WTC11 (cell line): ENCODE results near the gene RAG2. TPM values are rescaled to one million over a fixed set of nuclear protein-coding genes. Genes with fewer than 3 reads are reported as not detected.

Experiments
- ATAC-seq: fragments of 200-7000 bp; cut with Tn5 transposase; 2 replicates; pipeline ENCODE4 v1.10.0; 2021; ENCODE audit warnings: mild to moderate bottlenecking, moderate library complexity
- CTCF ChIA-PET: fragments of 300-600 bp; sonication (Branson Sonifier 250); formaldehyde crosslinking; loops from one replicate; lab custom pipeline; 2021; ENCODE audit warnings: antibody characterized with exemption; lab: Charles Lee
- POLR2A ChIA-PET: fragments of 350-600 bp; sonication (Branson Sonifier 250); formaldehyde crosslinking; loops from one replicate; lab custom pipeline; 2021; ENCODE audit warnings: antibody characterized with exemption; lab: Charles Lee
- DNase-seq: peaks from one replicate; pipeline ENCODE4 v3.0.0; 2021; ENCODE audit warnings: low spot score
- H3K27ac Mint-ChIP-seq: 2 replicates; pipeline ENCODE4 v1.8.0; 2021; ENCODE audit warnings: mixed read lengths
- H3K27me3 Mint-ChIP-seq: 2 replicates; pipeline ENCODE4 v1.8.0; 2021; ENCODE audit warnings: low read depth, mild to moderate bottlenecking, moderate library complexity, mixed read lengths
- H3K36me3 Mint-ChIP-seq: 2 replicates; pipeline ENCODE4 v1.8.0; 2021; ENCODE audit warnings: mixed read lengths
- H3K4me1 Mint-ChIP-seq: 2 replicates; pipeline ENCODE4 v1.8.0; 2022; ENCODE audit warnings: mixed read lengths
- H3K4me3 Mint-ChIP-seq: 2 replicates; pipeline ENCODE4 v1.8.0; 2021; ENCODE audit warnings: mild to moderate bottlenecking, moderate library complexity, mixed read lengths
- H3K9me3 Mint-ChIP-seq: 2 replicates; pipeline ENCODE4 v1.8.0; 2021; ENCODE audit warnings: mixed read lengths
- ATF1 ChIP-seq: sonication (generic); formaldehyde crosslinking; IDR thresholded peaks from 2 replicates; pipeline ENCODE4 v1.8.1; 2023; ENCODE audit warnings: mild to moderate bottlenecking, moderate library complexity, missing genetic modification reagents
- ESRRA ChIP-seq: sonication (generic); formaldehyde crosslinking; IDR thresholded peaks from 2 replicates; pipeline ENCODE4 v1.8.1; 2022; ENCODE audit warnings: mild to moderate bottlenecking, missing genetic modification reagents, borderline replicate concordance
- FOXJ3 ChIP-seq: sonication (generic); formaldehyde crosslinking; IDR thresholded peaks from 2 replicates; pipeline ENCODE4 v1.9.0; 2021; ENCODE audit warnings: missing genetic modification reagents, mild to moderate bottlenecking, borderline replicate concordance
- FOXP1 ChIP-seq: sonication (generic); formaldehyde crosslinking; IDR thresholded peaks from 2 replicates; pipeline ENCODE4 v1.8.0; 2022; ENCODE audit warnings: missing genetic modification reagents, mild to moderate bottlenecking, moderate library complexity, borderline replicate concordance
- IRF1 ChIP-seq: sonication (generic); formaldehyde crosslinking; IDR thresholded peaks from 2 replicates; pipeline ENCODE4 v1.8.0; 2023; ENCODE audit warnings: missing genetic modification reagents
- IRF2 ChIP-seq: sonication (generic); formaldehyde crosslinking; IDR thresholded peaks from 2 replicates; pipeline ENCODE4 v1.8.0; 2022; ENCODE audit warnings: low read depth, missing genetic modification reagents, borderline replicate concordance
- JUN ChIP-seq: sonication (generic); formaldehyde crosslinking; IDR thresholded peaks from 2 replicates; pipeline ENCODE4 v1.8.0; 2023; ENCODE audit warnings: mild to moderate bottlenecking, missing genetic modification reagents
- KAT7 ChIP-seq: sonication (generic); formaldehyde crosslinking; IDR thresholded peaks from 2 replicates; pipeline ENCODE4 v1.8.1; 2023; ENCODE audit warnings: missing genetic modification reagents, mild to moderate bottlenecking, borderline replicate concordance
- MYBL2 ChIP-seq: sonication (generic); formaldehyde crosslinking; IDR thresholded peaks from 2 replicates; pipeline ENCODE4 v1.8.1; 2023; ENCODE audit warnings: mild to moderate bottlenecking, moderate library complexity, missing genetic modification reagents
- OVOL2 ChIP-seq: fragments of 250-450 bp; sonication (Bioruptor Pico); IDR thresholded peaks from 2 replicates; pipeline ENCODE4 v1.9.0; 2021; ENCODE audit warnings: mild to moderate bottlenecking, borderline replicate concordance
- RELA ChIP-seq: sonication (generic); formaldehyde crosslinking; IDR thresholded peaks from 2 replicates; pipeline ENCODE4 v1.8.1; 2022; ENCODE audit warnings: missing genetic modification reagents, mild to moderate bottlenecking, borderline replicate concordance
- ZMAT4 ChIP-seq: fragments of 250-450 bp; sonication (Bioruptor Pico); IDR thresholded peaks from 2 replicates; pipeline ENCODE4 v1.9.0; 2021; ENCODE audit warnings: mild to moderate bottlenecking
- ZNF138 ChIP-seq: sonication (generic); formaldehyde crosslinking; conservative IDR thresholded peaks from 2 replicates; pipeline ENCODE4 v1.8.1; 2022; ENCODE audit warnings: mild to moderate bottlenecking, moderate library complexity, missing genetic modification reagents
- ZNF219 ChIP-seq: sonication (generic); formaldehyde crosslinking; IDR thresholded peaks from 2 replicates; pipeline ENCODE4 v1.8.0; 2023; ENCODE audit warnings: missing genetic modification reagents, mild to moderate bottlenecking, borderline replicate concordance
- ZNF263 ChIP-seq: sonication (generic); formaldehyde crosslinking; IDR thresholded peaks from 2 replicates; pipeline ENCODE4 v1.8.1; 2022; ENCODE audit warnings: low read depth, mild to moderate bottlenecking, moderate library complexity, missing genetic modification reagents
- ZNF423 ChIP-seq: fragments of 250-450 bp; sonication (Bioruptor Pico); IDR thresholded peaks from 2 replicates; pipeline ENCODE4 v2.1.2; 2022; ENCODE audit warnings: mild to moderate bottlenecking, moderate library complexity
- total RNA-seq: library from RNA; stranded (reverse); gene quantifications from 3 replicates; pipeline ENCODE4 v1.2.3, GENCODE V29; 2021
- TF ChIP-seq, protein P1 (sequence below): sonication (generic); formaldehyde crosslinking; IDR thresholded peaks from 2 replicates; pipeline ENCODE4 v1.8.1; 2023; ENCODE audit warnings: mild to moderate bottlenecking, missing genetic modification reagents, moderate library complexity
- TF ChIP-seq, protein P2 (sequence below): sonication (generic); formaldehyde crosslinking; IDR thresholded peaks from 2 replicates; pipeline ENCODE4 v1.8.1; 2023; ENCODE audit warnings: mild to moderate bottlenecking, missing genetic modification reagents
- TF ChIP-seq, protein P3 (sequence below): sonication (generic); formaldehyde crosslinking; IDR thresholded peaks from 2 replicates; pipeline ENCODE4 v1.8.0; 2022; ENCODE audit warnings: mild to moderate bottlenecking, missing genetic modification reagents
- TF ChIP-seq, protein P4 (sequence below): sonication (generic); formaldehyde crosslinking; IDR thresholded peaks from 2 replicates; pipeline ENCODE4 v1.8.1; 2022; ENCODE audit warnings: mild to moderate bottlenecking, moderate library complexity, missing genetic modification reagents

RAG2 gene
- total RNA-seq, 1 experiment from 2014 or later = not detected

DNA sequence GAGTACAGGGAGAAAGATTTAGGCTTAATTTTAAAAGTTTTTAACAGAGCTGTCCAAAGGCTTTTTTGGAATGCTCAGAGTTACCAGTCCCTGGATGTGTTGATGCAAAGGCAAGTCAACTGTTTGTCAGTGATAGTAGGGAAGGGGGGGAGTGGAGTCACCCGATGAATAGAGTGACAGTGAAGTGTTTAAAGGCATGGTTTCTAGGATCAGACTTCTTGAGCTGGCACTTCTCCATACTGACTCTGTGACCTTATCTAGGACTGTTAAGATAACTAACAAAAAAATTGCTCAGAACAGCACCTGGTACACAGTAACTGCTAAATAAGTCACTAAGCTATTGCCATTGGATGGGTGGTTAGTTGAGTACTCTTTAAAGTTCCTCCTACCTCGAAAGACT lies 11.3 kb upstream of the RAG2 start:
- no peak overlapping the region for H3K4me3 Mint-ChIP-seq
- H3K9me3 Mint-ChIP-seq = peaks cover 68% of the 10 kb centered on the region
- CTCF ChIA-PET = no interaction called here
- TF ChIP-seq ZNF138 (CRISPR knock-in tag) (no peak), IRF2 (no peak), MYBL2 (CRISPR knock-in tag) (no peak), IRF1 (CRISPR knock-in tag) (no peak), ZNF263 (CRISPR knock-in tag) (no peak), ZNF423 (CRISPR knock-in tag) (no peak), ESRRA (CRISPR knock-in tag) (no peak), KAT7 (no peak), ATF1 (CRISPR knock-in tag) (no peak), OVOL2 (no peak), JUN (CRISPR knock-in tag) (no peak), FOXJ3 (CRISPR knock-in tag) (no peak)
- TF ChIP-seq, protein P1, sequence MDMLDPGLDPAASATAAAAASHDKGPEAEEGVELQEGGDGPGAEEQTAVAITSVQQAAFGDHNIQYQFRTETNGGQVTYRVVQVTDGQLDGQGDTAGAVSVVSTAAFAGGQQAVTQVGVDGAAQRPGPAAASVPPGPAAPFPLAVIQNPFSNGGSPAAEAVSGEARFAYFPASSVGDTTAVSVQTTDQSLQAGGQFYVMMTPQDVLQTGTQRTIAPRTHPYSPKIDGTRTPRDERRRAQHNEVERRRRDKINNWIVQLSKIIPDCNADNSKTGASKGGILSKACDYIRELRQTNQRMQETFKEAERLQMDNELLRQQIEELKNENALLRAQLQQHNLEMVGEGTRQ = no peak
- TF ChIP-seq, protein P2, sequence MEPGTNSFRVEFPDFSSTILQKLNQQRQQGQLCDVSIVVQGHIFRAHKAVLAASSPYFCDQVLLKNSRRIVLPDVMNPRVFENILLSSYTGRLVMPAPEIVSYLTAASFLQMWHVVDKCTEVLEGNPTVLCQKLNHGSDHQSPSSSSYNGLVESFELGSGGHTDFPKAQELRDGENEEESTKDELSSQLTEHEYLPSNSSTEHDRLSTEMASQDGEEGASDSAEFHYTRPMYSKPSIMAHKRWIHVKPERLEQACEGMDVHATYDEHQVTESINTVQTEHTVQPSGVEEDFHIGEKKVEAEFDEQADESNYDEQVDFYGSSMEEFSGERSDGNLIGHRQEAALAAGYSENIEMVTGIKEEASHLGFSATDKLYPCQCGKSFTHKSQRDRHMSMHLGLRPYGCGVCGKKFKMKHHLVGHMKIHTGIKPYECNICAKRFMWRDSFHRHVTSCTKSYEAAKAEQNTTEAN (CRISPR knock-in tag) = no peak
- TF ChIP-seq, protein P3, sequence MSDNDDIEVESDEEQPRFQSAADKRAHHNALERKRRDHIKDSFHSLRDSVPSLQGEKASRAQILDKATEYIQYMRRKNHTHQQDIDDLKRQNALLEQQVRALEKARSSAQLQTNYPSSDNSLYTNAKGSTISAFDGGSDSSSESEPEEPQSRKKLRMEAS (CRISPR knock-in tag) = no peak
- no peak overlapping the region for H3K27ac Mint-ChIP-seq
- no peaks in the 10 kb centered on the region for H3K4me1 Mint-ChIP-seq
- ATAC-seq = no peak
- H3K27me3 Mint-ChIP-seq = no peaks in the 10 kb centered on the region
- H3K36me3 Mint-ChIP-seq = peaks cover 39% of the 10 kb centered on the region
- no peak for DNase-seq
- POLR2A ChIA-PET = no interaction called here

DNA sequence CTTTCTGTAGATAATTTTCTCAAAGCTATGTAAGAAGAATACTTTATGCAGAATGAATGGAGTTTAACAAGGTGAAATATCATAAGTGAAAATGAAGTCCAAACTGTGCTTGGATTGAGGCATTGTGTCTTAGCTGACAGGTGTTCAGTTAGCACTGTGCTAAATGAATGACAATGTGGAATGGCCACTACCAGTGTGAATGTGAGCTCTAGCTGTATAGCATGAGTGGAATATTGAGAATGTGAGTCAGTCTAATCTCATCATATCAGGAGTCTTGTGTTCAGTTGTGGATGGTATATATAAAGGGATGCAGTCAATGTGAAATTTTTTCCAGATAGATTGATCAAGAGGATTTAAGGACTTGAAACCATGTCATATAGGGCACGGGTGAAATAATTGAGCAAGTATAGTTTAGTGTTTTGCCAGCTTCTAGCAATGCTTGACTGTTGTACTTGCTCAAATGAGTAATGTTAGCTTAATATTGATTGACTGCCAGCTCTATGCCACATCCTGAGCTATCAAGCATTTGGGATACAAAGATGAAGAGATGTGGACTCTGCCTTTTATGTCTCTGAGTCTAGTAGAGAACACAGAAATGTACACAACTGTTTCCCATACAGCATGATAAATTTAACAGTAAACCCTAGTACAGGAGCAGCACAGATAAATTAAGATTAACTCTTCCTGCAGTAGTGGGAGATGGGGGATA lies 10.6 kb upstream of the RAG2 start:
- POLR2A ChIA-PET = no interaction called here
- no peak for DNase-seq
- CTCF ChIA-PET = no interaction called here
- no peak for ATAC-seq
- no peaks in the 10 kb centered on the region for H3K4me1 Mint-ChIP-seq
- H3K9me3 Mint-ChIP-seq = peaks cover 73% of the 10 kb centered on the region
- H3K27ac Mint-ChIP-seq = no peak overlapping the region
- TF ChIP-seq, protein P4, sequence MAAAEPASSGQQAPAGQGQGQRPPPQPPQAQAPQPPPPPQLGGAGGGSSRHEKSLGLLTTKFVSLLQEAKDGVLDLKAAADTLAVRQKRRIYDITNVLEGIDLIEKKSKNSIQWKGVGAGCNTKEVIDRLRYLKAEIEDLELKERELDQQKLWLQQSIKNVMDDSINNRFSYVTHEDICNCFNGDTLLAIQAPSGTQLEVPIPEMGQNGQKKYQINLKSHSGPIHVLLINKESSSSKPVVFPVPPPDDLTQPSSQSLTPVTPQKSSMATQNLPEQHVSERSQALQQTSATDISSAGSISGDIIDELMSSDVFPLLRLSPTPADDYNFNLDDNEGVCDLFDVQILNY (CRISPR knock-in tag) = no peak
- TF ChIP-seq RELA (no peak), ZNF219 (CRISPR knock-in tag) (no peak), FOXP1 (no peak), ZMAT4 (CRISPR knock-in tag) (no peak)
- no peaks in the 10 kb centered on the region; the same call in 1 of the 2 replicates for H3K27me3 Mint-ChIP-seq
- no peak overlapping the region for H3K4me3 Mint-ChIP-seq
- H3K36me3 Mint-ChIP-seq = peaks cover 45% of the 10 kb centered on the region
